GM18861 (cell line): Measurements from ENCODE around the gene C6orf120.
"Not testable (repeated sequence)": the region's sequence is repeated elsewhere in the genome, so short reads cannot be mapped to it uniquely, and the experiment has no call there.

Experiments
- ATAC-seq: cut with Tn5 transposase; IDR thresholded peaks from one replicate; pipeline ENCODE4 v1.9.1; 2021; ENCODE audit not compliant: unreplicated experiment

C6orf120 gene

GRCh38 chr6:169678342-169678741 lies 23.6 kb upstream of the C6orf120 start:
- no peak for ATAC-seq

GRCh38 chr6:169684056-169684455 lies 17.9 kb upstream of the C6orf120 start:
- ATAC-seq: no peak

GRCh38 chr6:169685860-169686259 lies 16.1 kb upstream of the C6orf120 start:
- no peak for ATAC-seq

GRCh38 chr6:169689287-169689686 lies 12.6 kb upstream of the C6orf120 start:
- ATAC-seq: no peak

- no peak for ATAC-seq
These were observed 10.7 kb upstream of the C6orf120 start for GRCh38 chr6:169691260-169691659.

- no peak for ATAC-seq
These were observed 9.4 kb upstream of the C6orf120 start for GRCh38 chr6:169692516-169692915.

- no peak for ATAC-seq
These were observed 6.8 kb upstream of the C6orf120 start for GRCh38 chr6:169695131-169695530.

GRCh38 chr6:169697115-169697514 lies 4.8 kb upstream of the C6orf120 start:
- ATAC-seq: not testable (repeated sequence)

- ATAC-seq: no peak
These were observed 1.6 kb upstream of the C6orf120 start for GRCh38 chr6:169700296-169700695.

- ATAC-seq: no peak
These were observed 494 bp upstream of the C6orf120 start for GRCh38 chr6:169701311-169701953.

GRCh38 chr6:169702840-169703246 lies 917 bp downstream of the C6orf120 start:
- peak; percentile 8 for ATAC-seq

GRCh38 chr6:169707772-169708171 lies 5.8 kb downstream of the C6orf120 start:
- ATAC-seq: no peak

- no peak for ATAC-seq
These were observed 7.4 kb downstream of the C6orf120 start for GRCh38 chr6:169709293-169709692.

- no peak for ATAC-seq
These were observed 8.1 kb downstream of the C6orf120 start for GRCh38 chr6:169710009-169710408.

GRCh38 chr6:169714178-169714577 lies 12.3 kb downstream of the C6orf120 start:
- no peak for ATAC-seq

- ATAC-seq: no peak
These were observed 12.7 kb downstream of the C6orf120 start for GRCh38 chr6:169714595-169714994.

GRCh38 chr6:169719117-169719516 lies 17.2 kb downstream of the C6orf120 start:
- no peak for ATAC-seq

- ATAC-seq: no peak
These were observed 18.4 kb downstream of the C6orf120 start for GRCh38 chr6:169720207-169720855.

- peak; percentile 25 for ATAC-seq
These were observed 20.7 kb downstream of the C6orf120 start for GRCh38 chr6:169722362-169723199.

GRCh38 chr6:169723200-169723909 lies 21.4 kb downstream of the C6orf120 start:
- peak; percentile 25 for ATAC-seq

- peak; percentile 22 for ATAC-seq
These were observed 22.1 kb downstream of the C6orf120 start for GRCh38 chr6:169723991-169724493.
